Motor neuron (in vitro differentiated cells): Measurements from ENCODE around the gene NRXN3. TPM values are rescaled to one million over a fixed set of nuclear protein-coding genes. Genes with fewer than 3 reads are reported as not detected.
A peak's percentile ranks its signal among the peaks of the same experiment; 100 is the strongest.

Experiments
- ATAC-seq, 8 experiments: fragments of 200-7000 bp; cut with Tn5 transposase; replicated peaks in 6 of 8; 2 replicates each; pipeline ENCODE4 v1.8.0; 2021; ENCODE audit warnings: mild to moderate bottlenecking in 8 of 8, moderate library complexity in 8 of 8
- H3K27ac ChIP-seq, 2 donors: fragments of 250-450 bp; sonication (Bioruptor Pico); 2 replicates each; pipeline ENCODE4 v1.9.0; 2021; ENCODE audit warnings: antibody characterized with exemption in 2 of 2, mild to moderate bottlenecking in 2 of 2, moderate library complexity in 1 of 2
- H3K4me1 ChIP-seq, 2 donors: fragments of 250-450 bp; sonication (Bioruptor Pico); replicated peaks in 1 of 2; 2 replicates each; pipeline ENCODE4 v1.6.1; 2021; ENCODE audit warnings: antibody characterized with exemption in 2 of 2, mild to moderate bottlenecking in 2 of 2, moderate library complexity in 1 of 2
- H3K4me3 ChIP-seq, 5 donors: fragments of 250-450 bp; sonication (Bioruptor Pico); 2 replicates each; pipeline ENCODE4 v1.9.0; 2021; ENCODE audit warnings: antibody characterized with exemption in 5 of 5, mild to moderate bottlenecking in 5 of 5, moderate library complexity in 4 of 5
- WGBS, 10 experiments: fragments of 450-650 bp; shearing (Covaris generic); methylation state at CpG; one replicate each; pipeline ENCODE4 v1.0.0; 2022; 5-methylcytosine and 5-hydroxymethylcytosine counted together
- in situ Hi-C, 9 experiments: fragments of 400-800 bp; cut with MboI; loops; one replicate each; pipeline ENCODE4 v1.15.0; 2021; ENCODE audit warnings: low sequenced_read_pairs in 9 of 9, low pct_unique_long_range_greater_than_20kb in 2 of 9; ENCODE audit not compliant: unreplicated experiment in 9 of 9
- total RNA-seq, 8 experiments: library from RNA; unstranded; fragments of 300-600 nt; gene quantifications; 2 replicates each; pipeline versions ENCODE4 v1.2.3 to v1.2.4, GENCODE V29; 2022

Gene NRXN3
- total RNA-seq, 8 experiments from 2014 or later: 1.1 to 16.5 (median 12.9) TPM

DNA sequence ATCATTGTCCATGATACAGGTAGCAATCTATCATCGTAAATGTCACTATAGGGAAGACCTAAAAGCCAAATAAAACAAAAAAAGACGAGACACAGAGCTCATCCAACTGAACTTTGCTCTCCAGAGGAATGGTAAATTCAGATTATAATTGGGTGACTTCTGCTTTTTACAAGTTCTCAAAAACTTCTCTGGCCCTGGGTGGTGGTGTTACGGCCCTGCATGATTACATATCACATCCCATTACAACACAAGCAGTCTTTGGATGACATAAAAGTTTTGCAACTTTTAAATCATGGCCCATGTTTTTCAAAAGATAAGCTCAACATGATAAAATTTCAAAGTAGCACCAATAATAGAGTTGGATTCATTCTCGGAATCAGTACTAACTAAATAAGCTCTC lies 1741.6 kb downstream of the NRXN3 start:
- Histone ChIP-seq H3K4me1 (peaks cover 0 to 6% of the 10 kb centered on the region in 2 donors), H3K27ac (no peak overlapping the region), H3K4me3 (no peak overlapping the region)
- in situ Hi-C loops: no loop called here
- no peak for ATAC-seq
- WGBS, 10 experiments: 29 to 100% (median 74%) methylated on average over 1 to 4 of the region's 4 CpGs

DNA sequence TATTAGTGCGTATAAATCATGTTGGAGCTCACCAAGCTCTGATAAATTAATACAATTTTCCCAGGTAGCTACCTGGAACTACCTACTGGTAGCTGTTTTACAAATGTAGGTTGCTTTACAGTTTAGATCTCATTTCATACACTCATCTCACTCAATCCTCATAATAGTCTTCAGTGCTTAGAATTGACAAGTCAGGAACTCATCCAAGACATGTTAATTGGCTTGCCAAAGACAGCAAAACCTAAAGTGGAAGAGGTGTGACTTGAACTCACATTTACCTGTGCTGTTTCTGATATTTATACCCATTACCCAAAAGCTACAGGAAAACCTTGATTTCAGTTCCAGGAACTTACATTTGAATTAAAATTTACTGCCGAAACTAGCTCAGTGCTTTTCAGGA lies 1744.4 kb downstream of the NRXN3 start:
- 28 to 100% (median 90%) methylated on average over 1 to 2 of the region's 2 CpGs for WGBS, 10 experiments
- no peak overlapping the region for H3K27ac ChIP-seq
- no peak overlapping the region for H3K4me3 ChIP-seq
- peaks cover 0 to 6% of the 10 kb centered on the region in 2 donors for H3K4me1 ChIP-seq
- ATAC-seq: no peak
- in situ Hi-C loops: no loop called here

DNA sequence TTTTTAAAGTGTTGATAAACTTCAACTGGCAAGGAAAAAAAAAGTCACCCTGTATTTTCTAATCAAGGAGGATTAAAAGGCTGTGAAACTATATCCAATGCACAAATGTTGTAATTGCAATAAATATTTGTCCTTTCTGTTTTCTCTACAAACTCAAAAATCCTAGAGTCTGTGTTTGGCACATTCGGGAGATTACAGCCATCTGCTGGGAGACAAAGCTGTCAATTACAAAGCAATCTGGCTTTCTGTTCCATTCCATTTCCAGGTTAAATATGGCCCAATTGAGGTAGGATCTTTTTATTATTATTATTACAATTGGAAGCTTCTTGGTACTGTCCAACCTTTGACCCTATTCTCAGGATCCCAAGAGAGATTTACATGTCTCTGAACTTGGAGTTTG lies 1745.2 kb downstream of the NRXN3 start:
- Histone ChIP-seq H3K4me1 (peaks cover 0 to 4% of the 10 kb centered on the region in 2 donors), H3K27ac (no peak overlapping the region), H3K4me3 (no peak overlapping the region)
- no peak for ATAC-seq
- in situ Hi-C loops: no loop called here
- WGBS, 10 experiments: 20 to 100% (median 82%) methylated on average over 1 of the region's 1 CpG; no CpG with 5 or more reads in 4 of the 10 experiments

DNA sequence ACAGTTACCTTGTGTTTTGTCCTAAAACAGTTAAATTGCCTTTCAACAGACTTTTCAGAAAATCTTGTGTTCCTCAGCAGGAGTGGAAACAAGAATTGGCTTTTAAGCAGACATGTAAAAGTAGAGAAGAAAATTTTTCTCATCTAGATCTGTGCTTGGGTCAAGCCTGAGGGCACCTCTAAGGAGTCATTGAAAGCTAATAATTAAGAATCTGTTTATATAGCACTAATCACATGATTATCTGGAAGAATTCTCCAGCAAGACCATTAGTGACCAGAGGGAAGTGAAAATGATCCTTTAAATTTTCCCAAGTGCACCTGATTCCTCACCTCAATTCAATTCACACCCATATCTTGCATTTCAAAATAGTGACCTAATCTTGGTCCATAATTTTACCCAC lies 1746.1 kb downstream of the NRXN3 start:
- ATAC-seq: no peak
- in situ Hi-C loops: no loop called here

DNA sequence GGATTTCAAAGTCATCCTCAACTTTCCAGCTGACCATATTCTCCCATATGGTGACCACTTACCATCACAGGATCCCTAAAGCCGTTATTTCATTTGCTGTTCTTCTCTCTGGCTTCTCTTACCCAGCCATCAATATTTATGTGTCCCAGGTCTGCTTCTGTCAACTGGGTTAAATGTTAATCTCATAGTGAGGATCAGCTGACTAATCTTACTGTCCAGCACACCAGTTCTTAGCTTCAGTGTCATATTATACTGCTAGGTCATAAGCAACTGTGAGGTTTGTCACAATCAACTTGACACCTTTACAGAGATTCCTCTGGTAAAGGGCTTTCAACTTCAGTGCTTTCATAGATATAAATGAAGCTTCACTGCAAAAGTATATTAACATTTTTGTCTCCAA lies 1746.7 kb downstream of the NRXN3 start:
- no peak overlapping the region for H3K4me3 ChIP-seq
- WGBS, 10 experiments: 0 to 91% (median 40%) methylated on average over 1 of the region's 1 CpG; no CpG with 5 or more reads in 4 of the 10 experiments
- in situ Hi-C loops: no loop called here
- H3K4me1 ChIP-seq: peaks cover 0 to 4% of the 10 kb centered on the region in 2 donors
- ATAC-seq: peak in 1 of 8 experiments; percentile 51
- H3K27ac ChIP-seq: no peak overlapping the region

More for the DNA sequence above, 1746.1 kb downstream of the NRXN3 start:
- Histone ChIP-seq H3K27ac (no peak overlapping the region), H3K4me3 (no peak overlapping the region), H3K4me1 (peaks cover 0 to 4% of the 10 kb centered on the region in 2 donors)
